Measurements from ENCODE around the gene POU3F3. TPM values are rescaled to one million over a fixed set of nuclear protein-coding genes. Genes with fewer than 3 reads are reported as not detected.

Gene POU3F3
- polyA plus RNA-seq, 3 donors = 81.4 to 119 (median 85.7) TPM

GRCh38 chr2:104866883-104867812, 13.2 kb downstream of the POU3F3 start:
- DNase-seq (ENCODE audit: extremely low read depth in 1 of 11, low read depth in 9 of 11, low spot score in 4 of 11) = peak in 1 of 11 donors; percentile 9

GRCh38 chr2:104867813-104868504, 14.0 kb downstream of the POU3F3 start:
- DNase-seq (ENCODE audit: extremely low read depth in 1 of 11, low read depth in 9 of 11, low spot score in 4 of 11) = peak in 1 of 11 donors; percentile 5

DNA sequence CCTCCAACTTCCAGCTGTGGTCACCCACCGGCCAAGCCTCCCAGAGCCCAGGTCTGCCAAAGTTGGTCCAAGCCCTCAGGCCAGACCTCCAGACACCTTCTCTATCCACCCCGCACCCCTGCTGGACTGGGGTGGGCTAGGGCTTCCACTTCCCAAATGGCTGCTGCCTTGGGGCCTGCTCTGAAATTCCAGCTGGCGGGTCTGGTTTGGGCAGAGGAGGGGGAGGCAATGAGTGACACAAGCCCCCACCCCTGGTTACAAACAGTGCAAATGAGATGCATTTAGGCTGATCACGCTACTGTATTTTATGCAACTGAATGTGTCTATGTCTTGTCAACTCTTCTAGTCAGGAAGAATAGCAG, 14.6 kb downstream of the POU3F3 start:
- DNase-seq (ENCODE audit: extremely low read depth in 1 of 11, low read depth in 9 of 11, low spot score in 4 of 11) = no peak

DNA sequence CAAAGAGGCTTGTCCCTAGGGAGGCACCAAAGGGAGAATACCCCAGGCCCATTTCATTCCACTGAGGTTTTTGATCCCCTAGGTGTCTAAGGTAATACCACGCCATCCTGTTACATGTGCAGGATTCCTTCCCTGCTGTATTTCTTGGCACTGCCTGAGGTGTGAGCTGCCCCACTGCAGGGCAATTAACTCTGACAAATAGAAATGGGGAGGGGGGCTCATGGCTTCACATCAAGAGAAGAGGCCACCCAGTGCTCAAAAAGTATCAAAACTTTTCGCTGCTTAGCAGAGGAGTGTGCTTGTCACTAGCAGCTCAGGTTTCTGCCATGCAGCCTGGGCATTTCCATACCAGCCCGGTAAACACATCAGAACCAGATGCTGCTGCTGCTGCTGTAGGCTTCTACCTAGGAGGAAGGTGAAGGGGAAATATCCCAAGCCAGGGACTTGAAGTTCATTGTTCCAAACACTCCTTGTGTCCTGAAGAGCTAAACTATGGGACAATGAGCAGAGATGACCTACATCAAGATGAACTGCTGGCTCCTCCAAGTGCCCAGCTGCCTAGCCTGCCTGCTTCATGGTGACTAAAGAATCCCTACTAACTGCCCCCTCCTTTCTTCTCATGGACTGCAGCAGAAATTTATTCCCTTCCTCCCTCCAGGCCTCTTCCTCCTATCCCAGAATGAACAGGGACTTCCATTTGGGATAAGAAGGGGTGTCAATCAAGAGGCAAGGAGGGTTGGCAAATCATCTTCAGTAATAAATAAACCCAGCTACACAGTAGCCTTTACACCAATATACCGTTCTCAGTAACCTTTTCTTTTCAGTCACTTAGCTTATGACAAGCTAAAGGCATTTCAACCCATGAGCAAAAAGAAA, 16.4 kb downstream of the POU3F3 start:
- DNase-seq (ENCODE audit: extremely low read depth in 1 of 11, low read depth in 9 of 11, low spot score in 4 of 11) = peak in 1 of 11 donors; percentile 6

DNA sequence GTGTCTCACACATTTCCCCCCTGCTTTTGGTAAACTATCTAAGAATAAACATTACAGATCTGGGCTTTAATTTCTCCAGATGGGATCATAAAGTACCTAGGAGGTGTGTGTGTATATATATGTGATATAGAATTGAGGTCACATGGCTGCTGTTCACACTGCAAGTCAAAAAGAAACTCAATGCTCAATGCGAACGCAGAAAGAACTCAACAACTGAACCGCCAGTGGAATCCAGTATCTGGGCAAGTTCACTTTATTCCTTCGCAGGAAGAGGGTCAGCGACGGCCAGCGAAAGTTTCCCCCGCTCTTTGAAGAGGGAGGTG, 17.7 kb downstream of the POU3F3 start:
- DNase-seq (ENCODE audit: extremely low read depth in 1 of 11, low read depth in 9 of 11, low spot score in 4 of 11) = peak in 1 of 11 donors; percentile 15

DNA sequence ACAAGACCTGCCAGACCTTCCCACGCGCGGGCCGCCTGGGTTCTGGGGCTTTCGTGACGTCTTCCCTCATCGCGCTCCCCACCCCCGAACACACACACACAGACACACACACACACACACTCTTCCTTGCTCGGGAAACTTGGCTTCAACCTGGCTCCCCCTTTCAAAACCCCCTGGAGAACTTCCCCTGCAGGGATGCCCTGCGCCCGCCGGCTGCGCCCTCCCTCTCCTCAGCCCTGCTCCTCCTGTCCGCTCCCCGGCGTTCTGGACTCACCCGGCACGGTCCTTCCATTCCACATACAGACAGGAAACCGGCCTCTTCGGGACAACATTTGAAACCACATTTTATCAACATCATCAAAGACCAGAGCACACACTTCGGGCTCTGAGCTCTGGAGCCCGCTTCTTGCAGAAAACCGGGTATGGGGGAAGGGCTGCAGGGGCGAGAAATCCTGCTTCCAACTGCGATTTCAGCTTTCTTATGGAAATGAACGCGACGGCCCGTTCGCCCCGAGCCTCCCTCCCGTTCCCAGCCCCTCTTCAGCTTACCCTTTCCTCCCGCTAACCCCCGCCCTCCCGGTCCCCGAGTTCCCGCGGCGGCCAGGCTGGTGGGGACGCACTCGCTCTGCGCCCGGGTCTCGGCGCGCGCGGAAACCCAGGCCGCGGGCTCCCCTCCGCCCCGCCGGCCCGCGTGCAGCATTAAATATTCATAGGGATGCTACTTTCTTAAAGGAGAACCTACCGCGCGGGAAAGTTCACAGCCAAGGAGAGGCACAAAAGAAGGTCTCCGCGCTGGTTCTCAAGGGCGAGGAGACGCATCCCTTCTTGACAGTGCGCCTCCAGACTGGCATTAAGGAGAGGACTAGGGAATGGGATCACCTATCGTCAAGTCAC, 18.3 kb downstream of the POU3F3 start:
- DNase-seq (ENCODE audit: extremely low read depth in 1 of 11, low read depth in 9 of 11, low spot score in 4 of 11) = no peak

DNA sequence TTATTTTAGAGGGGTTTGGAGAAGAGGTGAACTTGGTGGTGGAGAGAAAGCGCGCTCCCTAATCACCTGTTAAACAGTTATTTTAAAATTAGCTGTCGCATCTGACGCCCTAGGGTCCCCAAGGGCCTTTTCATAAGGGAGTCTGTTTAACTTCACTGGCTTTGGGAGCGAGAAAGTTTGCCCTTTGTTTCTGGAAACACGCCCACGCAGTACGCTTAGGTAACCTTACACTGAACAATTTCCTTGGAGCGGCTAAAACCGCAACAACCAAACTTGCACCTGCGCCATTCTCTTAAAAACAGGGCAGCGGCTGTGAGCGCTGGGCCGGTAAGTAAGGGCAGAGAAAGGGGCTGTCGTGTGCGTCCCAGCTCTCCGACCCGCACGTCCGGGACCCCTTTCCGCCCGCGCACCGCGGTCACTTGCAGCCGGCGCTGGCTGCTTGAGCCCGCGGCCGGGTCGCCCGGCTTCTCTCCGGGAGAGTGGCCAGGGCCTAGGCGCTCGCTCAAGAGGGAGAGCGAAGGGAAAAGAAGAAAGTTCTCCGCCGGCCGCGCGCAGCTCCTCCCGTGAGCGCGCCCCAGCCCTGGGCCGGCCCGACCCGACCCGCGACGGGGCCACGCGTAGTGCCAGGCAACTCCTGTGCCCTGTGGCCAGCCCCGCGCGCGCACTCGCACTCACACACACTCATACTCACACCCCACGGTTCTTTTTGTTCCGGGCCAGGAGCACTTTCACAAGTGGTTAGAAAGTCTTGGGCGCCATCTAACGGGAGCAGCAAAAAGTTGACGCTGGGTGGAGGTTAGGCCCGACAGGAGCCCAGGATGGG, 19.2 kb downstream of the POU3F3 start:
- DNase-seq (ENCODE audit: extremely low read depth in 1 of 11, low read depth in 9 of 11, low spot score in 4 of 11) = peak in 3 of 11 donors; percentile 67 to 84 (median 82)

GRCh38 chr2:104873689-104874054, 19.8 kb downstream of the POU3F3 start:
- DNase-seq (ENCODE audit: extremely low read depth in 1 of 11, low read depth in 9 of 11, low spot score in 4 of 11) = no peak

DNA sequence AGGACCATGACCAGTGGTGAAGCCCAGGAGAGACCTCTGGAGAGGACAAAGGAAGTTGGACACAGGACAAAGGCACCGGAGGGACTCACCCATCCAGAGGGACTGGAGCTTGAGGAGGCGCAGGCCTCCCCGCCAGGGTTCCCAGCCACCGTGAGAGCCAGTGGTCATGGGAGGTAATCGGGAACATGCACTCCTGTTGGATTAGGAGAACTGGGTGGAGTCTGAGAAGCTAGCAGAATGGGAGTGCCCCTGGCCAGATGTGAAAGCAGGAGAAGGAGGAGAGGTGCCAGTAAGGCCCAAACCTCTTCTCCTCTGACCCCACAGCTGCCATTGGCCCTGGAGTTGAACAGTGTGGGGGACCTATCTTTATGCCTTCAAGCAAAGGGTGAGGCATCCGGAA, 20.3 kb downstream of the POU3F3 start:
- DNase-seq (ENCODE audit: extremely low read depth in 1 of 11, low read depth in 9 of 11, low spot score in 4 of 11) = no peak

- no peak for DNase-seq (ENCODE audit: extremely low read depth in 1 of 11, low read depth in 9 of 11, low spot score in 4 of 11)
Observed at GRCh38 chr2:104875262-104875661, 21.3 kb downstream of the POU3F3 start.

GRCh38 chr2:104876606-104877570, 23.0 kb downstream of the POU3F3 start:
- no peak for DNase-seq (ENCODE audit: extremely low read depth in 1 of 11, low read depth in 9 of 11, low spot score in 4 of 11)

DNA sequence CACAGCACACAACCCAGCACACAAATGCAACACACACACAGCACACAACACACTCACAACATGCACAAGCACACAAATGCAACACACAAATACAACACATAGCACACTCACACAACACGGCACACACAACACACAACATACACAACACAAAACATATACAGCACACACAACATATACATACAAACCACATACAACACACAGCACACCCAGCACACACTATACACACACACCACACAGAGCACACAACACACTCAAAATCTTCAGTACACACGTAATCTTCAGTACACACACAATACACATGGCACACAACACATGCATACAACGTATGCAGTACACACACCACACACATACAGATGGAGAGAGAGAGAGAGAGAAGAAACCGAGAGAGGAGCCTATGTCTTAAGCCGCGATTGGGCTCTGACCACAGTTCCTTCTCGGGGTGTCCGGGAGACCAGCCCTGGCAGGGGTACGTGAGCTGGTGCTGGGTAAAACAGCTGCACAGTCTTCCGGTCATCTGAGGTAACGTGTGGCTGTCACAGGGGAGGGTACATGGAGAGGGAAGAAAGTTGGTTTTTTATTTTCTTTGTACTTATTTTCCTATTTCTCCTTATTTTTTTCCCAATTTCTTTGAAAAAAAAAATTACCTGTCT, 25.1 kb downstream of the POU3F3 start:
- no peak for DNase-seq (ENCODE audit: extremely low read depth in 1 of 11, low read depth in 9 of 11, low spot score in 4 of 11)

GRCh38 chr2:104880076-104880475, 26.2 kb downstream of the POU3F3 start:
- no peak for DNase-seq (ENCODE audit: extremely low read depth in 1 of 11, low read depth in 9 of 11, low spot score in 4 of 11)

DNA sequence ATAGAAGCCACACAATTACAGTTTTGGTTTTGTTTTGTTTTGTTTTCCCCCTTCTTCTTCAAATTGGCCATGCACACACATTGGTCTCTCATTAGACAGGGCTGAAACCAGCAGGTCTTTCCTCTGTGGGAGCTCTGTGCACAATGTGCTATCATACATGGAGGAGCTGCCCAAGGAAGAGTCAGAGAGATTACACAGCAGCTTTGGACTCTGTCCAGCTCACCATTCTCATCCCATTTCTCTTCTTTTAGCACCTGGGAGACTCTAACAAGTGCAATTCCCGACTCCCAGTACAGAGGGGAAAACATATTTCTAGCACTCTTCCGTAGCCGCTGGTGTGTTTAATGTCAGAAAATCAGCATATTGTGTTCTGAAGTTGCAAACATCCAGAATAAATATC, 29.4 kb downstream of the POU3F3 start:
- DNase-seq (ENCODE audit: extremely low read depth in 1 of 11, low read depth in 9 of 11, low spot score in 4 of 11) = no peak

DNA sequence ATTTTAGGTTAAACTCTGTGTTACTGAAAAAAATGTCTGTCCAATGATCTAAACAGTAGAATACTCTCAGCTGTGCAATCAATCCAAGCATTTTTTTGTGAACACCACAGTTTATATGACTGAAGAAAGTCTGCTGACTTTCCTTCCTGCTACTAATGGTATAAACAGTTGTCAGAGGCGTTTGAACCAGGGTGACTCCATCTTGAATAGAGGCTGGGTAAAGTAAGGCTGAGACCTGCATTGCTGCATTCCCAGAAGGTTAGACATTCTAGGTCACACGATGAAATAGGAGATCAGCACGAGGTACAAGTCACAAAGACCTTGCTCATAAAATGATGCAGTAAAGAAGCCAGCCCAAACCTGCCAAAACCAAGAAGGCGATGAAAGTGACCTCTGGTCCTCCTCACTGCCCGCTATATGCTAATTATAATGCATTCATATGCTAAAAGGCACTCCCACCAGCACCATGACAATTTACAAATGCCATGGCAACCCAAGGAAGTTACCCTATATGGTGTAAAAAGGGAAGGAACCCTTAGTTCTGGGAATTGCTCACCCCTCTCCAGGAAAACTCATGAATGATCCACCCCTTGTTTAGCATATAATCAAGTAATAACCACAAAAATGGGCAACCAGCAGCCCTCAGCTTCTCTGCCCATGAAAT, 31.3 kb downstream of the POU3F3 start:
- no peak for DNase-seq (ENCODE audit: extremely low read depth in 1 of 11, low read depth in 9 of 11, low spot score in 4 of 11)

DNA sequence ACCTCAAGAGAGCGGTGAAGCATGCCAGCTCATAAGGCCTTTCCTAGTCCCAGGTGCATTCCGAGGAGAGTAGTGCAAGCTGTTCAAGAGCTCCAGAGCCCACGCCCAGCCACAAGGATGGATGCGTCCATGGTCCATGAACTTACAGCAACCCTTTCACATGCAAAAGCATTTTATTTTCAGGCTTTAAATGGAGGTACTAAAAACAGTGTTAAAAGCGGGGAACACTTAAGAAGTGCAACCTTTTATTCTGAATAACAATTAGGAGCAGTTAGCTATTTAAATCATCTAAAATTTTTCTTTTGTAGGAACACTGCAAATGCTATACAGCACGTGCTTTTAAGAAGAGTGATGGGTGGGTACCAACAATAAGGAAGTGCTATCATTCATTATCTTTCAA, 33.8 kb downstream of the POU3F3 start:
- no peak for DNase-seq (ENCODE audit: extremely low read depth in 1 of 11, low read depth in 9 of 11, low spot score in 4 of 11)
